GM19452 (cell line): Measurements from ENCODE around the gene NOXA1.
A peak's percentile ranks its signal among the peaks of the same experiment; 100 is the strongest.
"Not testable (repeated sequence)": the region's sequence is repeated elsewhere in the genome, so short reads cannot be mapped to it uniquely, and the experiment has no call there.

Source experiments
- ATAC-seq: cut with Tn5 transposase; IDR thresholded peaks from one replicate; pipeline ENCODE4 v1.9.1; 2021; ENCODE audit not compliant: unreplicated experiment

NOXA1 gene

DNA sequence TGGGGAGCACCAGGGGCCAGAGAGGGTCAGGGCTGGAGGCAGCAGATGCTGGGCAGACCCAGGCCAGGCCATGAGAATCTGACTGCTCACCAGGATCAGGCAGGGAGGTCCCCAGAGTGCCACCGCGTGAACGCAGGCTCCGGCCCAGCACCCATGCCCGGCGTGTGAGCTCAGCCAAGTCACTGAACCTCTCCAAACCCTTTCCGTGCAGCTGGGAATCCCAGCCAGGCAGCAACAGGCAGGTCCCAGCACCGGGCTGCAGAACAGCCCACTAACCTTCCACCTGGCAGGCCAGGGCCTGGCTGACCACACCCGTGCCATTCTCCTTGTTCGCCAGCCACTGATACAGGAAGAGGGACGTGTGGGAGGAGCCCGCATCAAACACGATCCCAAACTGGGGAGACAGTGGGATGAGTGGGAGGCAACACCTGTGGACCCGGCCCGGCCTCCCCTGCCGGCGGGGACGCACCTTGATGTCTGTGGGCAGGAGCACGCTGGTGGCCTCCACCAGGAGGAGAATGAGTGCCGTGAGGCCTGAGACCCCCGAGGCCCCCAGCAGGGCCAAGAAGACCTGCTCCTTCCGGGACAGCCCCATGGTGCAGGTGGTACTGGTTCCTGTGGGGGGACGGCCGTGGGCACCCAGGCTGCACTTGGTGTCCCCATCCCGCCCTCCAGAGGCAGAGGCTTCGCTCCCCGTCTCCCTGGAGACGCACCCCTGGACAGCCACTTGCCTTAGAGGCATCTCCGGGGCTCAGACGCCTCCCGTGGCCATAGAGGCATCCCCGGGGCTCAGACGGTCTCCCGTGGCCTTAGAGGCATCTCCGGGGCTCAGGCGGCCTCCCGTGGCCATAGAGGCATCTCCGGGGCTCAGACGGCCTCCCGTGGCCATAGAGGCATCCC is 14.7 kb downstream of the NOXA1 start:
- ATAC-seq: no peak

DNA sequence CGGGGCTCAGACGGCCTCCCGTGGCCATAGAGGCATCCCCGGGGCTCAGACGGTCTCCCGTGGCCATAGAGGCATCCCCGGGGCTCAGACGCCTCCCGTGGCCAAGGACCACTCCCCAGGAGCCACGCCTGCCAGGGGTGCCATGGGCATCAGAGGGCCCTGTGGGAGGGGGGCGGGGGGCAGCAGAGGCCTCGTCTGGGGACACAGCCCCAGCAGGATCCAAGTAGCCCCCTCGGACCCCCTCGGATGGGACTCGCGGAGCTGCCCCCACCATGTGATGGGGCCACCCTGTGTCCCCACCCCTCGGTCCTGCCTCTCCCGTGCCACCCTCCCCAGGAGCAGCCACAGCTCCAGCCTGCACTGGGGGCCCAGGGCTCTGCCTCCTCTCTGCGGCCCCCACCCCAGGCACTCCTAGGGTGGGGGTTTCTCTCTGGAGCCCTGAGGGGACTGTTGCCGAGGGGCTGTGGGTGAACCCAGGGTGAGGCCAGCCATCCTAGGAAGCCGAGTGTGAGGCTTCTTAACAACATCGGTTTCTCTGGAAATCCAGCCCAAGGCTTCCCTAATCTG is 15.5 kb downstream of the NOXA1 start:
- no peak for ATAC-seq

DNA sequence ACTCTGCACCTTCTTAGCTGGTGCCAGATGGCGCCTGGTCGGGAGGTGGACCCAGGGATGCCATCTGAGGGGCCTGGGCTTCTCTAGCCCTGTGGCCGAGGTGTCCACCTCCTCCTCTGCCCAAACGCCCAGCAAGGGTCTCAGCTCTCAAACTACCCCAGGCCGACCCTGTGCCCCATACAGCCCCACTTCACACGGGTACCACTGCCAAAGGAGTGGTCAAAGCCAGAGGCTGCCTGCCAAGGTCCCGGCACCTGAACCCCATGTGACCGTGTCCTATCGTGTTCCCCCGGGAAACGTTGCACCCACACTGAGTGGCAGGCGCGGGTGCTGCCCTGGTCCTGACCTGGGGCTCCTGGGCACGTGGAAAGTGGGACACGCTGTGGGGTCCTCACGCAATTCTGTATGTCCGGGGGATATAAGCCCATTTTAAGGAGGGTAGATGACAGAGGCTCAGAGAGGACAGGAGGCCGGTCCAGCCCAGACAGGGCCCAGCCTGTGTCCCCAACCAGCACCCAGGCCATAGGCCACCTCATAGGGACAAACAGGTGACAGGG is 16.0 kb downstream of the NOXA1 start:
- ATAC-seq: no peak

DNA sequence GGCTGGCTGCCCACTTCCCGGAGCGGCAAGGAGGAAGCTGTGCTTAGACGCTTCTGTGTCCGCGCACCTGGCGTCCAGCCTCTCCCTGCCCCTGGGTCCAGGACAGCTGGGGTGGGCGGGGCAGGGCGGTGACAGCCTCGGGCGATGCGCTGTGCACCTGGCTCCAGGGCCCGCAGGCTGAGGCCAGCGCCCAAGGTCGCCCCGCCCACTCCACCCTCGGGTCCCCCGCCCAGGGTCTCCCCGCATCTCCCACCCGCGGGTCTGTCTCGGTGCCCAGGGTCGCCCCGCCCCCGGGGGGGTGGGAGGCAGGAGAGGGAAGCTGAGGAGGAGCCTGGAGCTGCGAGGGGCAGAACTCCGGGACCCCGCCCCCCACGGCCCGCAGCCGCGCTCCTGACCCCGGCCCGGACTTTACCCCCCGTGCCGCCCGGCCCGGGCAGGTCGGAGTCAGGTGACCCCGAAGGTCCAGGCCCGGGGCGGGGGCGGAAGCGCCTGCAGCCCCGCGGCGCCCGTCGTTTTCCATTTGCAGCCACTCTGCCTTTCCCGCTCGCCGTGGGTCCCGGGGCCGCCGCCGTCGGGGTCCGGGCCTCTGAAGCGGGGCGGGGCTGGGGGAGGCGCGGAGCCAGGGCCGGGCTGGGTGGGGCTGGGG is 18.2 kb downstream of the NOXA1 start, which contains the start of gene ENTPD8:
Gene ENTPD8 (minus strand): TSS at position 69 of the 646 bp plus-strand sequence. CDS start 3,072 bp downstream, outside the sequence.
- ATAC-seq: no peak

DNA sequence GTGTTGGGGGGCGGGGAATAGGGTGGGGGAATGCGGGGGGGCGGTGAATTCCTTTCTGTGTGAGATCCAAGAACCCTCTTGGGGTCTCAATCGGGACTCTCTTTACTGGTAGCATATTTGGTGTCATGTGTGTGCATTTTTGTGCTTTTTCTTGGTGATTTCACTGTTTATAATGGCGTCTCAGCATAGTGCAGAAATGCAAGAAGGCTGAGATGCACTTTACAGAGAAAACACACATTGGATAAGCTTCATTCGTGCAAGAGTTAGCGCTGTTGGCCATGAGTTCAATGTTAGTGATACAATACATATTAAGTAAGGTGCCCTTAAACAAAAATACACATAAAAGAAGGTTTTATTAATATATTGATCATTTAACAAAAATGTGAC is 18.7 kb downstream of the NOXA1 start:
- no peak for ATAC-seq

DNA sequence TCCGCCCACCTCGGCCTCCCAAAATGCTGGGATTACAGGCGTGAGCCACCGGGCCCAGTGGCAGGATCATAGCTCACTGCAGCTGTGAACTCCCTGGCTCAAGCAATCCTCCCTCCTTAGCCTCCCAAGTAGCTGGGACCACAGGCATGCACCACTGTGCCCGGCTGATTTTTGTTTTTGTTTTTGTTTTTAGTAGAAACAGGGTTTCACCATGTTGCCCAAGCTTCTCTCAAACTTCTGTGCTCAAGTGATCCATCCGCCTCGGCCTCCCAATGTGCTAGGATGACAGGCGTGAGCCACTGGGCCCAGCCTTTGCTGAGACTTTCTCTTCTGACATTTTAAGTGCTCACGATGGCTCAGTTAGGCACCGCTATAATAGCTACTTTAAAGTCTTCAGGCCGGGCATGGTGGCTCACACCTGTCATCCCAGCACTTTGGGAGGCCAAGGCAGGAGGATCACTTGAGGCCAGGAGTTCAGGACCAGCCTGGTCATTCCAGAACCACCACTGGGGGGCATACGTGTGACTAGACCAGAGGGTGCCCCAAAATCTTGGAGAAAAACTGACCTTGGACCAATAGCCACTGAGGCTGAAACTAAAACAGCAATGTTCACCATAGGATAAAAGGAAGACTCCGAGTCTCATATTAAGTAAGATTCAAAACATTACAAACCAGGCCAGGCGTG is 21.1 kb downstream of the NOXA1 start:
- no peak for ATAC-seq

DNA sequence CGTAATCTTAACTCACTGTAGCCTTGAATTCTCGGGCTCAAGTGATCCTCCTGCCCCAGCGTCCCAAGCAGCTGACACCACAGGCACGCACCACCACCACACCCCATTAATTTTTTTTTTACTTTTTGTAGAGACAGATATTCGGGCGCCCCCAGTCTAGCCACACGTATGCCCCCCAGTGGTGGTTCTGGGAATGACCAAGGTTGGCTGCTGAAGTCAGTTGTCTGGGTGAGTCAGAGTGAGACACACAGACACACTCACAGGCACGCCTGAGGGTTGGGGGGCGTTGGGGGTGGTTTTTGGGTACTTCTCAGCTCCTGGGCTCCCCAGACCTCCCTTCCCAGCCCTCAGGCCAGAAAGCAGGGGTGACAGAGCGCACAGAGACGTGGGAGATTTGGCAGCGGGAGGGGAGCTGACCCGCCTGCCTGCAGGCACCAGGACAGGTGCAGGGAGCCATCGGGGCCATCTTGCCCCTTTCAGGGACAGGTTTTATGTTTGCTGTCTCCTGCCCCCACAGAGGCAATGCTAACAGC is 22.1 kb downstream of the NOXA1 start:
- ATAC-seq: peak; percentile 63

DNA sequence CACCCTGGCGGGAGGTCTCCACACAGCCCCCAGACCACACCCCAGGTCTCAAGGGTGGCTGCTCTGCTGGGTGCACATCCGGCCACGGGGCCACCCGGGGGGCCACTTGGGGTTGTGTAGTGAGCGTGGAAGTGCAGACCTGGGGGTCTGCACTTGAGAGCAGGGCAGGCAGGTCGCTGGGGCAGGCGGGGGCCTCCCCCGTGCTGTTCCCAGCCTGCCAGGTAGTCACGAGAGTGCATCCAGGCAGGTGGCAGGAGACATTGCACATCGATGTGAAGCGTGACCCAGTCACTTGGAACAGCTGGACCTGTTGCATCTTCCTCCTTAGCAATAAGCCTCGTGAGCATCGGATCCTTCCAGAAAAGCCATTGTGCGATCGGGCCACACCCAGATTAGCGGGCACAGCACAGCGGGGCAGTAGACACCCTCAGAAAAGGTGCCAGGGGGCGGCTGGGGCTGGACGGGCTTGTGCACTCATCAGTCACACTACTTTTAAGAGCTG is 22.8 kb downstream of the NOXA1 start:
- ATAC-seq: no peak

DNA sequence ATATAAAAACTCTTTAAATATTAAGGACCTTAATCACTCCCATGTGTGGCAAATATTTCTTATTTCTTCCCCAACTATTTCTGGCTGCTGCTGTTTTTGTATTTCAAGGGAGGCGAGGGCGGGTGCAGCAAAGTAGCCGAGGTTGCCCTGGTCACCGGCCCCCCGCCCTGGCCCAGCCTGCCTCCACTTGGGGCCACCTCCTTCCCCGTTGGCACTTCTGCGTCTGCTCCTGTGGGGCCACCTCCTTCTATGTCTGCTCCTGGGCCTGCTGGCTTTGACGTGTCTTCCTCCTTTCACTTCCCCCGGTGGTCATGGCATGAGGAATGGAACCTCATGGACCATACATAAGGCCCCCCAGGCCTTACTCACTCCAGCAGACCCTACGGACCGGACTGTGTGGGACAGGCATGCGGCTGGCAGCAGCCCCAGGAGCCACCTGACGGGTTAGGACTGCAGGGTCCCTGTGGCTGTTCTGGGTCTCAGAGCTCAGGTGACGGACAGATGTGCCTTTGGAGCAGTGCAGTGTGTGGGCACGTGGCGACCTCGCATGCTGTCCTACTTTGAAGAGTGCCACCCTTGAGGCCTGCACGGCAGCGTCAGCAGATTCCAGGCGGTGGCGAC is 23.8 kb downstream of the NOXA1 start:
- no peak for ATAC-seq

DNA sequence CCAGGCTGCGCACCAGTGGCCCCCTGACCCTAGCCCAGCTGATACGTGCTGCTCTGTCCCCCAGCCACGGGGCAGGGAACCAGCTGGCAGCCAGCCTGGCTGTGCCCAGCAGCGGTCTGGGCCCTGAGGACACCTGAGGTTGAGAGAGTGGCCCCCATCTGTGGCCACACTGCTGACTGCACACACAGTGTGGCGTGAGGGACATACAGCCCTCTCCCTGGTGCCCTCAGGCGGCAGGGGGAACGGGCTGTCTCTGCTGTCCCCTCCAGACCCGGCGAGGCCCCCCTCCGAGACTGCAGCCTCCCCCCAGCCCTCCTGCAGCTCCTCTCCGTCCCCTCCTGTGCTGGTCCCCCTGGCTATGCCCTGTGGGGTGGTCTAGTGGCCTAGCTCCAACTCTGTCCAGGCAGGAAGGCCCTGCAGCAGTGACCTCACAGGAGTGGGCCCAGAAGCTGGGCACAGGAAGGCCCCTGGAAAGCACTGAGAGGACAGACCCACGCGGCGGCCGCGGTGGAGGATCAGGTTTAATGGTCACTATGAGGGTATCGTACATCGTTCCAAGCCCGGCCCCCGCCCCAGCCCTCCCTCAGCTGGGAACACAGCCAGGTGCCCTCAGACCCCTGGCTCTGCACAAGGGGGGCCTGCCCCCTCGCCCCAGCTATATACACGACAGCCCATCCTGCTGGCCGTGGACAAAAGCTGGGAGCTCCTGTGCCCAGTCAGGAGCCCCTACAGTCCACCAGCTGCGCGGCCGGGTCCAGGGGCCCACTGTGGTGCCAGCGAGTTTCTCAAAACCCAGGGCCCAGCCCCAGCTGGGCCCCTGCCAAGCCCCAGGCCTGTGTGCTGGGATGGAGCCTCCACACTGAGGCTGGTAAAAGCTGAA is 24.8 kb downstream of the NOXA1 start:
- ATAC-seq: no peak

DNA sequence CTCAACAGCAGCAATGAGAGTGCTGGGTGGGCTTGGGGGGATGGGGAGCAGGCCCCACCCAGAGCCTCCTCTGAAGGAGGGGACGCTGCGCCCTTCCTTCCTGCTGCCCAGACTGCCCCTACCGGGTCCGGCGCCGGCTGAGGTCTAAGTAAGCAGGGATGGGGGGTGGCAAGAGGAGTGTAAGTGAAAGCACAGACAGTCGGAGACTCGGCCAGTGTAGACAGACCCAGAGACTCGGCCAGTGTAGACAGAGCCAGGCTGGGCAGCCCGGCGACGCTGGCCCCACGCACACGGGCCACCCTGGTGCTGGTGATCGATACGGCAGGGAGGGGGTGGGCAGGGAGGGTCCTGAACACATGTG is 25.4 kb downstream of the NOXA1 start:
- ATAC-seq: no peak

DNA sequence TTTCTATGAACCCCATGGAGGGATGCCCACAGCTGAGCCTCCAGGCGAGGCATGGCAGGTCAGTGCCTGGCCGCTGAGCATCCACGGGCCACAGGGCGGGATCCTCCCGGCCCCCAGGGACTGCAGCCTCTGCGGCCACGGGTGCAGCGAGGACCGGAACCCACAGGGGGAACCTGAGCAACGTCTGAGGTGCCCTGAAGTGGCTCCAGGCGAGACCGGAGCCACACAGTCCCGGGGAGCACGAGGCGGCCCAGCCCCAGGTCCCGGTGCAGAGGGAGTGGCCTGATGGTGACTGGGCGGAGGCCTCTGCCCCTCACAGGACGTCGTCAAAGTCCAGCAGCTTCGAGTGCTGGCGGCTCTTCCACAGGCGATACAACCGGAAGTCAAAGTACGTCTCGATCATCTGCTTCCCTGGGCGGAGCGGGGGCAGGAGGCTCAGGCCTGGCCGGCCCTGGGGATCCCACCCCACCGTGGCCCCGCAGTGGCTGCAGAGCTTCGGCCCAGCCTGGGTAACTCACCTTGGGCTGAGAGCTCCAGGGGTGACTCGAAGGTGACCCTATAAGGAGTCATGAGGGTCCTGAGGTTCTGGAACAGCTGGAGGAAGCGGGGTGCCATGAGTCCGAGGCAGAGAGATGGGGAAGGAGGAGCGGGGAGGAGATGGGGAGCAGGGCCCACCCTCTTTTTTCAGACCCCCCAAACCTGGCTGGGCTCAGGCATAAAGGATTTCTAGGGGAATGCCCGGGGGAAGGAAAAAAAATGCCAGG is 26.1 kb downstream of the NOXA1 start:
- ATAC-seq: no peak

DNA sequence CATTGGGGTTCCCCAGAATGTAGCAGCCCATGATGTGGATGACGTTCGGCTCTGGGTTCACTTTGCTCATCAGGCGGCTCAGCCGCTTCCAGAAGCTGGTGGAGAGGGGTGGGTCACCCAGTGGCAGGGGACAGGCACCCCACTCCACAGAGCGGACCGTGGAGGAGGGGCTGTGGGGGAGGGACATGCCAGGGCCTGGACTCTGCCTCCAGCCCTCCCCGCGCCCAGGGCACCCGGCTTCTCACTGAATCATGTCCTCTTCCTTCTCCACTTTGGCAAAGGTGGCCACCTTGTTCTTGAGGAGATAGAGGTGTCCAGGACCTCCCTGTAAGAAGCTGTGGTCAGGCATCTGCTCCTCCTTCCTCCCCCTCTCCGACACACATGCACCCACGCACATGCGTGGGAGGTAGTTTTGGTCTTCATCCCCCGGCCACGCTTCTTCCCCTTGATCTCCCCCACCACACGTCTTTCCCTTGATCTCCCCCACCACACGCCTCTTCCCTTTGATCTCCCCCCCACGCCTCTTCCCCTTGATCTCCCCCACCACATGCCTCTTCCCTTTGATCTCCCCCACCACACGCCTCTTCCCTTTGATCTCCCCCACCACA is 26.8 kb downstream of the NOXA1 start:
- ATAC-seq: no peak

DNA sequence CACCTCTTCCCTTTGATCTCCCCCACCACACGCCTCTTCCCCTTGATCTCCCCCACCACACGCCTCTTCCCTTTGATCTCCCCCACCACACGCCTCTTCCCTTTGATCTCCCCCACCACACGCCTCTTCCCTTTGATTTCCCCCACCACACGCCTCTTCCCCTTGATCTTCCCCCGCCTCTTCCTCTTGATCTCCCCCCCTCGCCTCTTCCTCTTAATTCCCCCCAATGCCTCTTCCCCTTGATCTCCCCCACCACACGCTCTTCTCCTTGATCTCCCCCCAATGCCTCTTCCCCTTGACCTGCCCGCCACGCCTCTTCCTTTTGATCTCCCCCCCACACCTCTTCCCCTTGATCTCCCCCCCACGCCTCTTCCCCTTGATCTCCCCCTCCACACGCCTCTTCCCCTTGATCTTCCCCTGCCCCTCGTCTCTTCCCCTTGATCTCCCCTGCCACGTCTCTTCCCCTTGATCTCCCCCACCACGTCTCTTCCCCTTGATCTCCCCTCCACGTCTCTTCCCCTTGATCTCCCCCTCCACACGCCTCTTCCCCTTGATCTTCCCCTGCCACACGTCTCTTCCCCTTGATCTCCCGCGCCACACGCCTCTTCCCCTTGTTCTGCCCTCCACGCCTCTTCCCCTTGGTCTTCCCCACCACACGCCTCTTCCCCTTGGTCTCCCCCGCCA is 27.5 kb downstream of the NOXA1 start:
- ATAC-seq: not testable (repeated sequence)

DNA sequence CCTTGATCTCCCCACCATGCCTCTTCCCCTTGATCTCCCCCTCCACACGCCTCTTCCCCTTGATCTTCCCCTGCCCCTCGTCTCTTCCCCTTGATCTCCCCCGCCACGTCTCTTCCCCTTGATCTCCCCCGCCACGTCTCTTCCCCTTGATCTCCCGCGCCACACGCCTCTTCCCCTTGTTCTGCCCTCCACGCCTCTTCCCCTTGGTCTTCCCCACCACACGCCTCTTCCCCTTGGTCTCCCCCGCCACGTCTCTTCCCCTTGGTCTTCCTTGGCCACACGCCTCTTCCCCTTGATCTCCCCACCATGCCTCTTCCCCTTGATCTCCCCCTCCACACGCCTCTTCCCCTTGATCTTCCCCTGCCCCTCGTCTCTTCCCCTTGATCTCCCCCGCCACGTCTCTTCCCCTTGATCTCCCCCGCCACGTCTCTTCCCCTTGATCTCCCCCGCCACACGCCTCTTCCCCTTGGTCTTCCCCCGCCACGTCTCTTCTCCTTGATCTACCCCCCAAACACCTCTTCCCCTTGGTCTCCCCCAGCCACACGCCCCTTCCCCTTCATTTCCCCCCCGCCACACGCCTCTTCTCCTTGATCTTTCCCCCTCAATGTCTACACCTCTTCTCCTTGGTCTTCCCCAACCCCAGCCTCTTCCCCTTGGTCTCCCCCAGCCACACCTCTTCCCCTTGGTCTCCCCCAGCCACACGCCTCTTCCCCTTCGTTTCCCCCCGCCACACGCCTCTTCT is 28.2 kb downstream of the NOXA1 start:
- ATAC-seq: not testable (repeated sequence)

DNA sequence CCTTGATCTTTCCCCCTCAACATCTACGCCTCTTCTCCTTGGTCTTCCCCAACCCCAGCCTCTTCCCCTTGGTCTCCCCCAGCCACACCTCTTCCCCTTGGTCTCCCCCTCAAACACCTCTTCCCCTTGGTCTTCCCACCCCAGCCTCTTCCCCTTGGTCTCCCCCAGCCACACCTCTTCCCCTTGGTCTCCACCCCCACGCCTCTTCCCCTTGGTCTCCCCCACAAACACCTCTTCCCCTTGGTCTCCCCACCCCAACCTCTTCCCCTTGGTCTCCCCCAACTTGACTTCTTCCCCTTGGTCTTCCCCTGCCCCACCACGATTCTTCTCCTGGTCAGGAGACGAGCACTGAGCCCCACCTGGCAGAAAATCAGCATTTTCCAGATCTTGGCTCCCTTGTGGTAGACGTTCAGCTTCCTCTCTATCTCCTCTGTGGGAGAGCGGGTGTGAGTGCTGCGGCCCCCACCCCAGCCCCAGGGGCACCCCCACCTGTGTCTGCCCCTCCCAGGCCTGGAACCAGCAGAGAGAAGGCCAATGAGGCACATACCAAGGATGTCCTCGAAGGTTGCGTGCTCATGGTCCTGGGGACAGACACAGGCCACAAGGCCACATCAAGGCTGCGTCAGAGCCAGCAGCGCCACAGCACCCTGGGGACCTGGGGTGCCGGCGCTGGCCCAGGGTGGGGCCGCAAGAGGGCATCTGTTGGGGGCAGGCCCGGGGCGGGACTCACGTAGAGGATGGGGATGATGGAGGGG is 29.0 kb downstream of the NOXA1 start:
- no peak for ATAC-seq
